Inferior parietal cortex (tissue), 1 donor: ENCODE measurements around the gene TMEM131.

Experiments
- DNase-seq: peaks from one replicate; pipeline ENCODE4 v3.0.0-alpha.2; 2016; ENCODE audit errors: extremely low spot score

The TMEM131 gene

DNA sequence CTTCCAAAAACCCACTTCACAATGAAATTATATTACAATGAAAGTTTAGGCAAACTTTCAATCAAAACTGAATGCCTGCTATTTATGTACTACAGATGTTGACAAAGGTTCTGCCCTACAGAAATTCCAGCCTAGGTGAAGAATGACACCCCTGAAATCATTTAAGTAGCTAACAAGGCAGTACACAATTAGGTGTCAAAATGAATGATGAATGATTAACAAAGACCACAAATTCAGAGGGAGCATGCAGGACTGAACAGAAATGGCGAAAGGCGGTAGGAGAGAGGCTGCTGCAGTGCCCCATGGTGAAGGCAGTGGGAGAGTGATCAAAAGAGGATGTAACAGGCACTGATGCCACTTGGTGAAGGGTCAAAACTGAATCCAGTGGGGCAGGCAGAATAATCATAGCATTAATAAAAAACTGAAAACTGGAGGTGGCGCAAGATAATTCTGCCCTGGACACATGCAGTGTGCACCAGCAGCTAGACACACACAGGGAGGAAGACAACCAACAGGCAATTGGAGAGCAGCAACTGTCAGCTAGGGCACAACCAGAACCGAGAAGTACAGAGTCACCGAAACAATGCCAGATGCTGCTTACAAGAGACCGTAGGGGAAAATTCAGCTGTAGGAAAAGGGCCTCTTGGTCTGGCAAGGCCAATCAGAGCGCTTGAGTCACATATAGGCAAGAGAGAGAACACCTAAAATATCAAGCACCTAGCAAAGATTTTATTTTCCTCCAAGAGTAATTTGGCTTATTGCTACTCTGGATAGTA is 4.5 kb downstream of the TMEM131 start:
- DNase-seq = no peak

GRCh38 chr2:97988722-97989121 is 7.0 kb downstream of the TMEM131 start:
- DNase-seq = no peak

DNA sequence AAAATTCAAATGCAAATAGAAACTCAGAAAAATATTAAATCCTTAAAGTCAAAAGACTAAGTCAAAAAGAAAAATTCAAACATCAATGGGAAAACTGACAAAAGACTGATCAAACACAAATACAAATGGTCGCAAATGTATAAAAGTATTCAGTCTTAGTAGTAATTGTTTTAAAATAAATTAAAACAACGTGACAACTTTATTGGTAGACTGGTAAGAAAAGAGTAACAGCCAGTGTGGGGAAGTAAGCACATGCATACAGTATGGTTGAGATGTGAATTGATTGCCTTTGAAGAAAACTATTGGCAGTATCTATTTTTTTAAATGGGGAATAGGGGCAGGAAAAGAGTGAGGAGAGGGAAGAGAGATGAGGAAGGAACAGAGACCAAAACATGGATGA is 9.8 kb downstream of the TMEM131 start:
- DNase-seq = no peak

- DNase-seq = no peak
Measured at GRCh38 chr2:97983698-97984097, 12.1 kb downstream of the TMEM131 start.

- no peak for DNase-seq
Measured at GRCh38 chr2:97983134-97983533, 12.6 kb downstream of the TMEM131 start.

- DNase-seq = no peak
Measured at GRCh38 chr2:97982621-97983020, 13.1 kb downstream of the TMEM131 start.

- DNase-seq = no peak
Measured at GRCh38 chr2:97981961-97982360, 13.8 kb downstream of the TMEM131 start.

DNA sequence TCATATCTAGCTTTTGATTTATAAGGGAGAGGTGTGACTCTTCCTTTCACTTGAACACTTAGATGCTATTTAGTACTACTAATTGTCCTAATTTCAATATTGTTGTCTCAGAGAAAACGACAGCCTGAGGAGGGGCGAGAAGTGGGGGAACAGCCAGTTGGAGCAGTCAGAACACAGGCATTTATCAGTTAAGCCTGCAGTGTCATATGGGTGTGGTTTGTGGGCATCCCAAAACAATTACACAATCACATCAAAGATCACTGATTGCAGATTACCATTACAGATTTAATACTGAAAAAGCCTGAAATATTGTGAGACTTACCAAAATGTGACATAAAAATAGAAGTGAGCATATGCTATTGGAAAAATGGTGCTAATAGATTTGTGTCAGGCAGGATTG is 15.8 kb downstream of the TMEM131 start:
- DNase-seq = no peak

DNA sequence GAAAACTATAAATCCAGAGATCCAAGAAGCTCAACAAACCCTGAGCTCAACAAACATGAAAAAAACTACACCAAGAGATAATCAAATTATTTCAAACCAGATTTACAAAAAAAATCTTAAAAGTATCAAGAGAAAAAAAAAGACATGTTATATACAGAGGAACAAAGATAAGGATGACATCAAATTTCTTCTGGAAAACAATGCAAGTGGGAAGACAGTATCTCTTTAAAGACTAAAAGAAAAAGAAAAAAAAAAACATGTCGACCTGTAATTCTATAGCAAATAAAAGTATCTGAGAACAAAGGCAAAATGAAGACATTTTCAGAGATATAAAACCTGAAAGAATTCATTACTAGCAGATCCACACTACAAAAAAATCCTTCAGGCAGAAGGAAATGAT is 21.3 kb downstream of the TMEM131 start:
- DNase-seq = no peak

DNA sequence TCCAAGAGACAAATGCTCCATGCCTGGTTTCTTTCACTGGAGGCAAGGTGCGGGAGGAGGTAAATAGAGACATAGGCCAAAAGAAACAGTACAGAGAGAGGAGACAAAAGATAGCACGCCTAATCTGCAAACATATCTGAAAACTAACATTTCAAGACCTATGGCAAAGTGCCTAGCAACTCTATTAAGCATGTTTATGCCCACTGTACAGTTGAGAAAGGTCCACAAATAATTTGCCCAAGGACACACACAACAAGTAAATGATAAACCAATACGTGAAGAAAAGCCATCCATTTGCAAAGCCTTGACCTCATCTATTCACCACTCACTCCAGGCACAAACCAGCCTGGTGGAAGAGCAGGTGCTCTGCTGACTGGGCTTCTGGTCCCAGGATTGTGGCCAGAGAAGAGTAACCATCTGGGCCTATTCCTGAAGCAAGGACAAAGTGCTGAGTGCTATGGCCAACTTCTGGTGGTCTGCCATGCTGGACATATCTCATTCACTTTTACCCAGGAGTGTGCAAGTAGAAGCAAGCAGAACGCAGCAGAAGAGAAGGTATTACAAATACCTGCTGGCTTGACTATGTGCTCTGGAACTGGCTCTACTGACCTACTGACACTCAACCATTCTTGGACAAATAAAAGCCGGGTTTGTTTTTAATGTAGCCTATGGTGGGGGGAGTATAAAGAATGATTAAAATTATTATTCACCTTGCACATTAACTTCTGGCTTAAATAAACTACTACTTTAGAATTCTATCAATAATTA is 25.3 kb downstream of the TMEM131 start:
- no peak for DNase-seq

DNA sequence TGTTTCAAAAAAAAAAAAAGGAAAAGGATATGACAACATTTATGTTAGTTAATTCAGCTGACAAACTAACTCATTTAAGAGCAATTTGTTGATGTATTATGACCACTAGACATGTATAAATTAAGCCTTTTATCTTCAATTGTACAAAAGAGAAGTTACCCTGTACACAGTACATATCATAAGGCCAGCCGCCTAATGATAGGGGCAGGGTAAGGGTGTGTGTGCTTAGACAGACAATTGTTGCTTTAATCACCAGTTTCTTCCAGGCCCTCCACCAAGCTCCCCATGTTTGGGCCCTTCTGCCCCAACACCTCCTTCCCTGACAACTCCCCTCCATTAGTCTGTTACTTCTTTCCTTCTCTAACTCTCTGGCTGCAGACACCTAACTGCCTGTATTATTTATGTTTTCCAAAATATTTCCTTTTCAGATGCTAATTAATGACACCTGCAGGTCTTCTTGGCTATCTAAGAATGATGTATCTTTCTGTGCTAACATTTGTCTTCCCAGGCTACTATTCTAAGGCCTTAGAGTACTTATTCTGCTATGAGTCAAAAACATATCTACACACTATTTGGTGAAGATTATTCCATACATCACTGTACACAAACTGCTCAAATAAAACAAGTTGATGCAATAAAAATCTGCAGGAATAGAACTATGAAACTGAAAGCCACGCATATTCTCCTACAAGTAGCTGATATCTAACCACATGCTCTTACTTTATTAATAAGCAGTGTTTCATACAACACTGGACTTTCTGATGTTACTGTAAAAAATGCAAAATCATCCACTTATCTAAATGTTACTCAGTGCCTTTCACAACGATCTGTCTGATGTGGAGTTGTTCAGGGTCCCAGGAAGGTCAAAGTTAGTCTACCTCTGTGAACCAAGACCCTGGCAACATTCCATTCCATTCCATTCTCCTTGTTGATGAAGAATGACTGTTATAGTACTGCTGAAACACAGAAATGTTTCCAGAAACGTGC is 26.4 kb downstream of the TMEM131 start:
- DNase-seq = no peak

- no peak for DNase-seq
Measured at GRCh38 chr2:97967931-97968627, 27.7 kb downstream of the TMEM131 start.

- DNase-seq = no peak
Measured at GRCh38 chr2:97967216-97967592, 28.5 kb downstream of the TMEM131 start.

DNA sequence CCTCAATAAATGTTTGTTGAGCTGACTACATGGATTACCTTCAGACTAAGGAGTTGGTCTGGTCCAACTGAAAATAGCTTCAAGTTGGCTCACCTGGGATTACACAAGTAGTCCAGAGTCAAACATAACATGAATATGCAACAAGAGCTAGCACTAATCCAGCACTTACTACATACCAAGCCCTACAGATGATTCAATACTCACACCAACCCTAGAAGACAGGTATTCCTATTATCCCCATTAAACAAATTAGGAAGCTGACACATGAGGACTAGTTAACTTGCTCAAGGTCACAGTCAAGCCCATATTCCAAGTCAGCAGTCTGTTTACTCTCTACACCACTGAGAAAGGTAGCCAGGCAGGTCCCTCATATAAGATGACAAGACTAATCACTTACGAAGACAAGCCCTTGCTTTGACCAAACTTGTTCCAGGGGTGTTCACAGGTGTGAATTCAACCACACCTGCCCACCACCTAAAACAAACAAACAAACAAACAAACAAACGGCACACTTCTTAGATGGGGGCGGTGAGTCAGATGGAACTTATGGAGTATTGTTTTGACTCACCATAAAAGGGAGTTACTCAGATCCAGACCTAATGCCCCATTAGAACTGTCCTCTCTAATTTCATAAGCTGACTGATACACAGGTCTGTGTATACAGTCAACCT is 29.1 kb downstream of the TMEM131 start:
- DNase-seq = no peak

GRCh38 chr2:97965116-97965515 is 30.6 kb downstream of the TMEM131 start:
- DNase-seq = no peak

GRCh38 chr2:97963880-97964279 is 31.9 kb downstream of the TMEM131 start:
- DNase-seq = no peak

- no peak for DNase-seq
Measured at GRCh38 chr2:97963079-97963406, 32.7 kb downstream of the TMEM131 start.

DNA sequence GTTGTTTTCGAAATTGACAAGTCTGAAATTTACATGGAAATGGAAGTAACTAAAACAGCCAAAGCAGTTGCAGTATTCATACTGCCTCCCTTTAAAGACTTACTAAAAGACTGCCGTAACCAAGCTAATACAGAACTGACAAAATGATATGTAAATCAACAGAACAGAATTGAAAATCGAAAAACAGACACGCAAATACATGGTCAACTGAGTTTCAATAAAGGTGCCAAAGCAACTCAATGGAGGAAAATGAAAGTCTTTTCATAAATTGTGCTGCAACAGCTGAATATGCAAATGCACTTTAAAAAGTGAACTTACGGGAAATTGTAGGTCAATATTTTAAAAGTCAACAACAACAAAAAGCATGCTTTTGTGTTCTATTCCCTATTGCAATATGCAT is 34.2 kb downstream of the TMEM131 start:
- no peak for DNase-seq

GRCh38 chr2:97958184-97958583 is 37.6 kb downstream of the TMEM131 start:
- DNase-seq = no peak

DNA sequence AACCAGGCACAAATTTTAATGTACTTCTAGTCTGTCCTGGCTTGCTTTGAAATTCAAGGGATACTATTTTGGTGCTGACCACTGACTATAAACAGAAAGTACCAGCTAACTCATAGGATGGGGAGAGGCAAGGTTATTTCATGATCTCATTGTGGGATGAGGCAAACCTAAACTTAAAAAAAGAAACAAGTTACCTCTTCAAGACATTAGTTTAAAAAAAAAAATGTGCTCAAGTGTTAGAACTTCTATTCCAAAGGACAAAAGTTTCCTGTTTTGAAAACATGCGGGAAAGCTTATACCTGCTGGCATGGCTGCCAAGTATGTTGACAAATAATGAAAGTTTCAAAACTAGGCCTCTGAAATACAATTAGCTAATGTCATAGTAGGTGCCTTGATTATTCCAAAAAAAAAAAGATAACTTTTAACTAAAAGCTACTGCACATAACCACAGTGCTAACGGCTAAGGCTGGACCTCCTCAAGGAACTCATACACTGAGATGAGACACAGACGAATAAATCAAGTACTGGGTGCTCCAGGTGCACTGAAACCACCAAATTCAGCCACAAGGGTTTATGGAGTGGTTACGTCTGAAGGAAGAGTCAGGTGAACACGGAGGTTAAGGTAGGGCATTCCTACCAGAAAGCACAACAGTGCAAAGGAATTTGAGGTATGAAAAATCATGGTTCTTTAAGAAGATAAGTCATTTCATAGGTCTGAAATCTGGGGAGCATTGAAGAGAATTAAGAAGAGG is 38.1 kb downstream of the TMEM131 start:
- DNase-seq = no peak
